Sigmoid colon (tissue), 7 donors: ENCODE data around the gene ZNF282. TPM values are rescaled to one million over a fixed set of nuclear protein-coding genes. Genes with fewer than 3 reads are reported as not detected.

Source experiments
- DNase-seq: peaks from one replicate; pipeline ENCODE4 v3.0.0-alpha.2; 2019
- H3K27ac ChIP-seq, 4 donors: fragments of 200-600 bp; sonication (generic); one replicate each; pipeline ENCODE4 v1.5.1; 2016 to 2019; ENCODE audit warnings: mild to moderate bottlenecking in 1 of 4
- H3K27me3 ChIP-seq, 3 donors: fragments of 200-600 bp; sonication (generic); one replicate each; pipeline ENCODE4 v1.5.1; 2019; ENCODE audit warnings: mild to moderate bottlenecking in 1 of 3
- H3K36me3 ChIP-seq, 4 donors: fragments of 200-600 bp; sonication (generic); one replicate each; pipeline ENCODE4 v1.5.1; 2016 to 2019
- H3K4me1 ChIP-seq, 4 donors: fragments of 200-600 bp; sonication (generic); one replicate each; pipeline ENCODE4 v1.5.1; 2017 to 2019
- H3K4me3 ChIP-seq, 4 donors: fragments of 200-600 bp; sonication (generic); one replicate each; pipeline ENCODE4 v1.5.1; 2017 to 2019; ENCODE audit warnings: mild to moderate bottlenecking in 2 of 4, moderate library complexity in 1 of 4
- H3K9me3 ChIP-seq, 4 donors: fragments of 200-600 bp in 3 of 4; sonication (generic) in 3 of 4; one replicate each; pipeline versions ENCODE4 v1.5.1 to v1.6.1; 2013 to 2019
- CTCF ChIP-seq, 4 experiments: fragments of 450-650 bp in 3 of 4; fragments of 200-600 bp in 1 of 4; IDR thresholded peaks; one replicate each; pipeline ENCODE4 v1.5.1; 2016 to 2019; ENCODE audit warnings: antibody characterized with exemption in 4 of 4, mild to moderate bottlenecking in 3 of 4, moderate library complexity in 2 of 4
- EP300 ChIP-seq, 4 donors: sonication (generic); formaldehyde crosslinking; IDR thresholded peaks; one replicate each; pipeline ENCODE4 v1.6.1; 2017; ENCODE audit warnings: antibody characterized with exemption in 4 of 4
- POLR2A ChIP-seq, 2 donors: fragments of 450-650 bp; IDR thresholded peaks; one replicate each; pipeline ENCODE4 v1.6.1; 2016; ENCODE audit warnings: antibody characterized with exemption in 2 of 2, mild to moderate bottlenecking in 2 of 2, moderate library complexity in 2 of 2
- POLR2AphosphoS5 ChIP-seq, 4 donors: sonication (generic); formaldehyde crosslinking; IDR thresholded peaks; one replicate each; pipeline ENCODE4 v1.6.1; 2017; ENCODE audit warnings: antibody characterized with exemption in 4 of 4
- WGBS, 2 donors: extraction: QIAGEN DNeasy Blood & Tissue Kit; methylation state at CpG; one replicate each; pipeline ENCODE4 v1.1.7; 2013; 5-methylcytosine and 5-hydroxymethylcytosine counted together
- intact Hi-C: fragments of 100-400 bp; cut with DNase I; formaldehyde crosslinking; loops from one replicate; pipeline ENCODE4 v1.15.1; 2023
- polyA plus RNA-seq, 3 donors: library from polyadenylated mRNA; stranded (reverse); fragments of 200-250 nt; gene quantifications; one replicate each; pipeline ENCODE4 v1.2.3, GENCODE V29; 2013
- total RNA-seq, 4 donors: library from RNA; depleted of rRNA; stranded (reverse); fragments of >200 nt; gene quantifications; one replicate each; pipeline ENCODE4 v1.1.0, GENCODE V29; 2016
- donor health status: healthy with polysubstance abuse.
- donor health status: Bipolar disorder and iron deficiency.
- donor health status: healthy.

ZNF282 gene
- total RNA-seq, result 10 to 100 TPM; 11.8 to 24.9 (median 13.9) TPM
- 10 to 100 TPM in 1 of 3 donors, 1 to 10 TPM in 2; 6.9 to 17.6 (median 7.2) TPM for polyA plus RNA-seq

DNA sequence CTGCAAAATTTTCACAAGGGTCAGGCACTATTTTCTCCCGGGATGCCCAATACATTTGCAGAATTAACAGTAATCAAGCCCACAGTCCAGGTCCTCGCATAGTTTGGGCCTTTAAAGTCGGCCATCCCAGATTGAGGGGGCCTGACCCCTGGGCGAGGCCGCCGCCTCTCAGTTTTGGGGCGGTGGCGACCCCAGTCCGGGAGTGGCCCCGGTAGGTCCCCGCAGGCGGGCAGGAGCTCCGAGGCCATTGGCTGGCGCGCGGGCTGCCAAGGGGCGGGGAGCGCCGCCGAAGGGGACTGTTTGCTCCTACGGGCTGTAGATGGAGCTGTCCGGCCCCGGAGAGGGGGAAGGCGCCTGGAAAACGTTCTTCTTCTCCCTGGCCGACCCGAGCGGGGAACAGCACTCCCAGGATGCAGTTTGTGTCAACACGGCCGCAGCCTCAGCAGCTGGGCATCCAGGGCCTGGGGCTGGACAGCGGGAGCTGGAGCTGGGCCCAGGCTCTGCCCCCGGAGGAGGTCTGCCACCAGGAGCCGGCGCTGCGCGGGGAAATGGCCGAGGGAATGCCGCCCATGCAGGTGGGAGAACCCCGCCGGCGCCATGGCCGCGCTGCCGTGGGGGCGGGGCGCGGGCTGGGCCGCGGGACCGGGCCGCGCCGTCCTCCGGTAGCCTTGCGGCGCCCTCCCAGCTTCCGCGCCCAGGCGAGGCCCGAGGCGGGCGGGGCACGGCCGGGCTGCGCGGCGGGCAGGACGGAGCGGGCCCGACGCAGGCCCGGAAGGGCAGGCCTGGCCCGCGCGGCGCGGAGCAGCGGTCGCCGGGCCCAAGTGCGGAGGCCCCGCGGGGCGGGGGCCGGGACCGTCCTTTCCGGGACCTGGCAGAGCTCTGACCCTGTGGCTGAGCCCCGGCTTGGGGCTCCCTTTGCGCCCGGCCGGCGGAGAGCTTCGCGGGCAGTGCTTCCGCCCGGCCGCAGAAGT lies at the start of gene ZNF282:
Gene ZNF282, plus strand, starts transcription at position 367 of the 971 bp plus-strand sequence. Its CDS starts 44 bp downstream, at position 411.
- Histone ChIP-seq H3K36me3 (peaks cover 13 to 24% (median 20%) of the 10 kb centered on the region in 4 donors), H3K27ac (peak within 1 kb of the TSS; percentile 92 to 95 (median 94)), H3K4me1 (peaks cover 0 to 31% (median 25%) of the 10 kb centered on the region in 4 donors), H3K4me3 (peak within 1 kb of the TSS; percentile 71 to 89 (median 81)), H3K9me3 (no peaks in the 10 kb centered on the region), H3K27me3 (no peaks in the 10 kb centered on the region)
- 0% methylated on average over 97 of the region's 97 CpGs for WGBS, 2 donors
- peak in 1 of 2 donors; percentile 18 for TF ChIP-seq POLR2A (IDR thresholded peaks at IDR 0.05)
- TF ChIP-seq EP300 (IDR thresholded peaks at IDR 0.05), result no peak
- peak in 3 of 4 experiments; percentile 32 to 62 (median 41) for TF ChIP-seq CTCF (IDR thresholded peaks at IDR 0.05)
- peak; percentile 57 to 82 (median 78) for TF ChIP-seq POLR2AphosphoS5 (IDR thresholded peaks at IDR 0.05)
- intact Hi-C loops, result loop anchor here (5.0 to 10.0 kb wide), 6 partner anchors 42 to 519 kb away; partner anchors contain the start of genes ZNF212, ZNF398, ZNF425 and ZNF746
- DNase-seq, result peak; percentile 94

- intact Hi-C loops, result loop anchor here (1.0 to 5.0 kb wide), 5 partner anchors 21 to 1260 kb away; partner anchors contain the start of genes EZH2, ZNF282, ZNF425 and ZNF786
- peaks cover 0 to 31% (median 21%) of the 10 kb centered on the region in 4 donors for H3K4me1 ChIP-seq
- peak within 1 kb of the TSS; percentile 72 to 92 (median 84) for H3K4me3 ChIP-seq
- WGBS, 2 donors, result 1% methylated on average over 79 of the region's 79 CpGs
- no peaks in the 10 kb centered on the region for H3K36me3 ChIP-seq
- no peaks in the 10 kb centered on the region for H3K27me3 ChIP-seq
- DNase-seq, result peak; percentile 77
- TF ChIP-seq POLR2AphosphoS5 (IDR thresholded peaks at IDR 0.05) (peak in 3 of 4 donors; percentile 25 to 67 (median 54)), CTCF (IDR thresholded peaks at IDR 0.05) (peak; percentile 21 to 84 (median 31)), POLR2A (IDR thresholded peaks at IDR 0.05) (no peak)
- H3K27ac ChIP-seq, result peak within 1 kb of the TSS; percentile 89 to 94 (median 92)
- no peaks in the 10 kb centered on the region for H3K9me3 ChIP-seq
These were observed 48.1 kb upstream of the ZNF282 start, which contains the start of gene ZNF398 for GRCh38 chr7:149147072-149147751. ZNF398 (plus strand) TSS chr7:149147453; CDS start chr7:149147743, 290 bp downstream.

GRCh38 chr7:149147752-149148653 lies 47.3 kb upstream of the ZNF282 start:
- DNase-seq, result peak; percentile 70
- Histone ChIP-seq H3K27me3 (no peaks in the 10 kb centered on the region), H3K36me3 (no peaks in the 10 kb centered on the region), H3K9me3 (no peaks in the 10 kb centered on the region), H3K4me3 (peak overlapping the region; percentile 72 to 92 (median 84)), H3K27ac (peak overlapping the region; percentile 89 to 94 (median 92)), H3K4me1 (peaks cover 0 to 31% (median 21%) of the 10 kb centered on the region in 4 donors)
- intact Hi-C loops, result loop anchor here (1.0 to 5.0 kb wide), 5 partner anchors 22 to 1259 kb away; partner anchors contain the start of genes EZH2, ZNF282, ZNF425 and ZNF786
- TF ChIP-seq CTCF (IDR thresholded peaks at IDR 0.05), result no peak
- no peak for TF ChIP-seq POLR2AphosphoS5 (IDR thresholded peaks at IDR 0.05)
- TF ChIP-seq POLR2A (IDR thresholded peaks at IDR 0.05), result no peak
- TF ChIP-seq EP300 (IDR thresholded peaks at IDR 0.05), result no peak
- WGBS, 2 donors, result 0 to 1% methylated on average over 86 of the region's 86 CpGs
